Measurements from ENCODE around the gene ZACN. TPM values are rescaled to one million over a fixed set of nuclear protein-coding genes. Genes with fewer than 3 reads are reported as not detected.
A peak's percentile ranks its signal among the peaks of the same experiment; 100 is the strongest.

The ZACN gene
- total RNA-seq, 1 experiment from 2014 or later: 0.34 TPM

DNA sequence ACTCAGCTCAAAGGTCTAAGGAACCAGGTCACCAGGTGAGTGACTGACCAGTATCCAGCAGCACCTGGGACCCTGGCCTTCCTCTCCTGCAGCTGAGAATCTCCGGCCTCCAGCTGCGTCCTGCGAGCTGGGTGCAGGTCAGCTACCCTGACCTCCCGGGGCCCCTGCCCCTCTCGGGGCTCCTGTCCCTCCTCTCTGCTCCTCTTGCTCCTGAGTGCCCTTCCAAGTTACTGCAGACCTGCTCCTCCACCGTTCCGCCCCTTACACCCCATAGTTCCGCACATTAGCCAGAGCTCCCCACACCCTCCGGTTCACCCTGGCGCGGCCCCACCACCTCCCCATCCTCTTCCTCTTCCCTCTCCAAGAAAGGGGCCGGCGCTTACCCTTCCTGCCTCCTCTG, 51.5 kb downstream of the ZACN start:
- Mint-ChIP-seq H3K36me3 (ENCODE audit: insufficient read depth, unreplicated experiment) (peaks cover 6% of the 10 kb centered on the region), H3K9me3 (ENCODE audit: unreplicated experiment) (no peaks in the 10 kb centered on the region), H3K4me1 (ENCODE audit: low read depth, unreplicated experiment) (peaks cover 55% of the 10 kb centered on the region), H3K27me3 (ENCODE audit: insufficient read depth, unreplicated experiment) (no peaks in the 10 kb centered on the region), H3K4me3 (ENCODE audit: unreplicated experiment) (no peak overlapping the region), H3K27ac (ENCODE audit: unreplicated experiment) (peak overlapping the region; percentile 85)
- intact Hi-C loops (cut with micrococcal nuclease; ENCODE audit: unreplicated experiment): no loop called here
- Histone ChIP-seq H3K4me3 (ENCODE audit: low read depth, low read length) (no peak overlapping the region), H3K27me3 (replicated peaks; ENCODE audit: control insufficient read depth, insufficient read depth, low read length) (no peaks in the 10 kb centered on the region), H3K9me3 (no peaks in the 10 kb centered on the region), H3K36me3 (ENCODE audit: control insufficient read depth, insufficient read depth, low read length) (no peaks in the 10 kb centered on the region), H3K4me1 (peaks cover 55% of the 10 kb centered on the region)
- TF ChIP-seq CTCF (IDR thresholded peaks at IDR 0.05; ENCODE audit: insufficient read depth in 1 of 2, low read depth in 1 of 2, low read length in 1 of 2, severe bottlenecking in 1 of 2, unreplicated experiment in 1 of 2): no peak
- no TSS peak for BruUV-seq (replicated peaks)
- ChIA-PET POLR2A (no interaction called here), CTCF (interaction anchor here (0.5 to 0.8 kb wide), 4 partner anchors 16 to 116 kb away, joined by 3 to 4 read pairs (median 3); no protein-coding TSS in a partner anchor)
- DNase-seq: peak in 1 of 2 experiments; percentile 20

DNA sequence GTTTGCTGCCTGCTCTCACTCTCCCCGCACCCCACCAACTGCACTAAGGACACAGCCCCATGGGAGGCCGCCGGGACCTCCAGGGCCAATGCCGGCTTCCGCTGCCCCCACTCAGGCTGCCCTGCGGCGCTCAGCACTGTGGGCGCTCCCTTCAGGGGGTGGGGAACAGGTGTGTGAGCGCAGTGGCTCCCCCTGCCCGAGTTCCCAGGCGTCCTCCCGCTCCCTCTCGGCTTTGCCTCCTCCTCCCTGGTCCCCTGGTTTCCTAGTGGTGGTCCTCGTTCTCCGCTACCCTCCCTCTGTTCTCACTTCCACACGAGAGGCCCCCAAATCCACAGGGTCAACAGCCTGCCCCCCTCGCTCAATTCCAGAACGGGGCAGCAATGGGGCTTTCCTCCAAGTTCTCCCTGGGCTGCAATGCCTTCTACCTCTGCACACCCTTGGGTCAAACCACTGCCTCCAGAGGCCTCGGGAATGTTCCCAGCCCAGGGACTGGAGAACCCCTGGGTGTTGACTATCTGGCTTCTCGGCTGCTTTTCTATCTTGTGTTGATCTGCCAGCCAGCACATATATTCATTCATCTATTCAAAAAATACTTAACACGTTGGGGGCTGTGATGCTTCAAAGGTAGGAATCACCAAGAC, 52.2 kb downstream of the ZACN start:
- POLR2A ChIA-PET: no interaction called here
- Histone ChIP-seq H3K27me3 (replicated peaks; ENCODE audit: control insufficient read depth, insufficient read depth, low read length) (no peaks in the 10 kb centered on the region), H3K9me3 (no peaks in the 10 kb centered on the region), H3K36me3 (ENCODE audit: control insufficient read depth, insufficient read depth, low read length) (no peaks in the 10 kb centered on the region), H3K4me1 (peaks cover 61% of the 10 kb centered on the region), H3K4me3 (ENCODE audit: low read depth, low read length) (no peak overlapping the region)
- H3K27me3 Mint-ChIP-seq (ENCODE audit: insufficient read depth, unreplicated experiment): no peaks in the 10 kb centered on the region
- no peak for TF ChIP-seq CTCF (IDR thresholded peaks at IDR 0.05; ENCODE audit: insufficient read depth in 1 of 2, low read depth in 1 of 2, low read length in 1 of 2, severe bottlenecking in 1 of 2, unreplicated experiment in 1 of 2)
- H3K27ac Mint-ChIP-seq (ENCODE audit: unreplicated experiment): peak overlapping the region; percentile 85
- peaks cover 6% of the 10 kb centered on the region for H3K36me3 Mint-ChIP-seq (ENCODE audit: insufficient read depth, unreplicated experiment)
- peaks cover 60% of the 10 kb centered on the region for H3K4me1 Mint-ChIP-seq (ENCODE audit: low read depth, unreplicated experiment)
- intact Hi-C loops (cut with micrococcal nuclease; ENCODE audit: unreplicated experiment): no loop called here
- CTCF ChIA-PET: no interaction called here
- no peaks in the 10 kb centered on the region for H3K9me3 Mint-ChIP-seq (ENCODE audit: unreplicated experiment)
- peak overlapping the region; percentile 52 for H3K4me3 Mint-ChIP-seq (ENCODE audit: unreplicated experiment)
- DNase-seq: peak in 1 of 2 experiments; percentile 22
- BruUV-seq (replicated peaks): no TSS peak

DNA sequence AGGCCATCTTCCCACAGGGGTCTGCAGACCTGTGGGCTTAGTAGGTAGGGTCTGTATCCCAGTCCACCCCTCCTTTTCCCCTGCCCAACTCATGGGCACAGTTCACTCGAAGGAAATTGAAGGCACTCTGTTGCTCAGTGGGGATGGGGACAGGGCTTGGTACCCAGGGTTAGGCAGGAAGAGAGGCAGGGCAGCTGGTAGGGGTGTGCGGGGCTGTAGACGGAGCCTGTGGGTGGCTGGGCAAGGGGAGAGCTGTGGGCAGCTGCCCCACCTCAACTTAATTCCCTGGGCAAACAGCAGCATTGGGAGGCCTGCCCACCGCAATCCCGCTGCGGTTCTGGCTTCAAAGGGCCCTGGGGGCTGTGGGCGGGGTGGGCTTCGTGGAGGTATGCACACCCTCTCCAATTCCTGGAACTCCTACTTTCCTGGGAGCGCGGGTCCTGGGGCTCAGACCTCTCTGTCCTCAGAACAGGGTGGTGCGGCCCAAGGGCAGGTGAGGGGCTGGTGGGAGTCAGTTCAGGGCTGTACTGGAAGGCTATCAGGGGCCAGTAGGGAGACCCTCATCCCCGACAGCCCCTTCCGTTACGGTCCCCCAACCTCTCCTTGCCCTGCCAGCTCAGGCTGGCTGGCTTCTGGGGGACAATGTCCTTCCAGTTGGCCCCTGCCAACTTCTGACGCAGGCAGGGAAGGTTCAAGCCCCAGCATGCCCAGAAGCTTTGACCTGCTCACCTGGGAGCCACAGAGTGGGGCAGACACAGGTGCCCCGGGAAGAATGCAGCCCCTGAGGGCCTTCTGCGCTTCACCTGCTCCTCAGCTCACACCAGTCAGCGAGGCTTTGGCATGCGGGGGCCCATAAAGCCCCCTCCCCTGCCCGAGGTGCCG, 53.0 kb downstream of the ZACN start:
- CTCF ChIA-PET: interaction anchor here (0.7 to 2.4 kb wide), 16 partner anchors 10 to 254 kb away, joined by 3 to 57 read pairs (median 8); partner anchors contain the start of genes EXOC7 and FOXJ1

More for the DNA sequence above, 53.0 kb downstream of the ZACN start:
- Histone ChIP-seq H3K36me3 (ENCODE audit: control insufficient read depth, insufficient read depth, low read length) (no peaks in the 10 kb centered on the region), H3K27me3 (replicated peaks; ENCODE audit: control insufficient read depth, insufficient read depth, low read length) (no peaks in the 10 kb centered on the region), H3K4me1 (peaks cover 68% of the 10 kb centered on the region), H3K4me3 (ENCODE audit: low read depth, low read length) (peak overlapping the region; percentile 21), H3K9me3 (no peaks in the 10 kb centered on the region)
- Mint-ChIP-seq H3K9me3 (ENCODE audit: unreplicated experiment) (no peaks in the 10 kb centered on the region), H3K27ac (ENCODE audit: unreplicated experiment) (peak overlapping the region; percentile 85), H3K4me1 (ENCODE audit: low read depth, unreplicated experiment) (peaks cover 64% of the 10 kb centered on the region), H3K27me3 (ENCODE audit: insufficient read depth, unreplicated experiment) (no peaks in the 10 kb centered on the region), H3K4me3 (ENCODE audit: unreplicated experiment) (peak overlapping the region; percentile 52), H3K36me3 (ENCODE audit: insufficient read depth, unreplicated experiment) (peaks cover 6% of the 10 kb centered on the region)
- POLR2A ChIA-PET: interaction anchor here (0.6 to 2.5 kb wide), 6 partner anchors 11 to 352 kb away, joined by 3 to 31 read pairs (median 6); partner anchors contain the start of genes EXOC7 and FOXJ1
- TSS peak; percentile 52 for BruUV-seq (replicated peaks)
- intact Hi-C loops (cut with micrococcal nuclease; ENCODE audit: unreplicated experiment): loop anchor here (1.0 to 2.0 kb wide), 3 partner anchors 9 to 25 kb away; partner anchors contain the start of gene FOXJ1
- peak in 1 of 2 experiments; percentile 40 for DNase-seq
- no peak for TF ChIP-seq CTCF (IDR thresholded peaks at IDR 0.05; ENCODE audit: insufficient read depth in 1 of 2, low read depth in 1 of 2, low read length in 1 of 2, severe bottlenecking in 1 of 2, unreplicated experiment in 1 of 2)

Data from Caco-2 (cell line).